Keratinocyte (primary cell): ENCODE results near the gene ANXA4. TPM values are rescaled to one million over a fixed set of nuclear protein-coding genes. Genes with fewer than 3 reads are reported as not detected.

Experiments used
- DNase-seq: peaks from one replicate; pipeline ENCODE4 v3.0.0-alpha.2; 2011; ENCODE audit warnings: low read depth, missing footprints, low spot score
- FAIRE-seq: peaks from 2 replicates; lab custom pipeline; 2011; peaks lifted over from hg19 to GRCh38; lab: Jason Lieb, UNC
- H2AFZ ChIP-seq: 2 replicates; pipeline ENCODE4 v1.6.0; 2012; ENCODE audit warnings: low read length, control low read depth, inconsistent platforms; ENCODE audit not compliant: control insufficient read depth
- H3K27ac ChIP-seq: 2 replicates; pipeline ENCODE4 v1.5.1; 2011; ENCODE audit warnings: low read length; ENCODE audit not compliant: control insufficient read depth, insufficient read depth
- H3K27me3 ChIP-seq: 3 replicates; pipeline ENCODE4 v1.6.0; 2011; ENCODE audit warnings: low read length; ENCODE audit not compliant: control insufficient read depth, insufficient read depth; ENCODE audit errors: extremely low read depth
- H3K36me3 ChIP-seq, 2 experiments: 2 replicates in 1 of 2; 3 replicates in 1 of 2; pipeline ENCODE4 v1.5.1; 2011; ENCODE audit warnings: low read length in 2 of 2, mild to moderate bottlenecking in 1 of 2; ENCODE audit not compliant: control insufficient read depth in 2 of 2, insufficient read depth in 2 of 2; ENCODE audit errors: extremely low read depth in 1 of 2
- H3K4me1 ChIP-seq: 3 replicates; pipeline ENCODE4 v1.5.1; 2011; ENCODE audit warnings: low read length; ENCODE audit not compliant: control insufficient read depth, insufficient read depth; ENCODE audit errors: extremely low read depth
- H3K4me2 ChIP-seq: 3 replicates; pipeline ENCODE4 v1.6.0; 2011; ENCODE audit warnings: low read depth, low read length; ENCODE audit not compliant: control insufficient read depth, insufficient read depth; ENCODE audit errors: extremely low read depth
- H3K4me3 ChIP-seq, 3 experiments: fragments of 200-600 bp in 1 of 3; sonication (generic) in 1 of 3; 2 replicates in 2 of 3; 3 replicates in 1 of 3; pipeline ENCODE4 v1.5.1; 2011 to 2016; ENCODE audit warnings: low read length in 3 of 3, mild to moderate bottlenecking in 3 of 3, control low read depth in 2 of 3, inconsistent platforms in 1 of 3, low read depth in 1 of 3, mixed read lengths in 1 of 3, mixed run types in 1 of 3, moderate library complexity in 1 of 3; ENCODE audit not compliant: control insufficient read depth in 2 of 3, insufficient read depth in 2 of 3; ENCODE audit errors: extremely low read depth in 1 of 3
- H3K79me2 ChIP-seq: 2 replicates; pipeline ENCODE4 v1.6.0; 2012; ENCODE audit warnings: low read length; ENCODE audit not compliant: control insufficient read depth, insufficient read depth
- H3K9ac ChIP-seq: 3 replicates; pipeline ENCODE4 v1.6.0; 2011; ENCODE audit warnings: low read length; ENCODE audit not compliant: control insufficient read depth, insufficient read depth; ENCODE audit errors: extremely low read depth
- H3K9me1 ChIP-seq: 3 replicates; pipeline ENCODE4 v1.6.0; 2011; ENCODE audit warnings: low read length; ENCODE audit not compliant: control insufficient read depth, insufficient read depth; ENCODE audit errors: extremely low read depth
- H3K9me3 ChIP-seq: 2 replicates; pipeline ENCODE4 v1.5.1; 2012; ENCODE audit warnings: low read depth, low read length; ENCODE audit not compliant: control insufficient read depth
- H4K20me1 ChIP-seq: 3 replicates; pipeline ENCODE4 v1.6.0; 2011; ENCODE audit warnings: low read length; ENCODE audit not compliant: control insufficient read depth, insufficient read depth; ENCODE audit errors: extremely low read depth
- EZH2 ChIP-seq: IDR thresholded peaks from one replicate; pipeline ENCODE4 v1.6.1; 2012; ENCODE audit warnings: inconsistent platforms, mild to moderate bottlenecking, low read length, moderate library complexity
- dilution Hi-C: fragments of 300-500 bp; cut with MboI; formaldehyde crosslinking; loops from one replicate; pipeline ENCODE4 v1.7.0; 2020; ENCODE audit warnings: low sequenced_read_pairs; ENCODE audit not compliant: extremely low pct_ligation_motif_present
- polyA minus RNA-seq, 3 experiments: library from RNA; depleted of rRNA, polyadenylated mRNA; stranded (reverse); fragments of >200 nt; gene quantifications; 1 replicate in 1 of 3; 2 replicates in 1 of 3; 3 replicates in 1 of 3; pipeline ENCODE4 v1.2.3, GENCODE V29; 2011
- polyA plus RNA-seq, 5 experiments: library from polyadenylated mRNA; depleted of rRNA in 3 of 5; stranded (reverse) in 3 of 5; stranded (forward) in 1 of 5; unstranded in 1 of 5; fragments of >200 nt; gene quantifications; 1 replicate in 1 of 5; 2 replicates in 3 of 5; 3 replicates in 1 of 5; pipeline versions ENCODE4 v1.2.1 to v1.2.3, GENCODE V29; 2011 to 2012; ENCODE audit warnings: missing spikeins in 2 of 5, low read depth in 1 of 5, low replicate concordance in 1 of 5
- TF ChIP-seq, protein P1 (sequence below), 3 experiments: IDR thresholded peaks in 1 of 3; conservative IDR thresholded peaks in 1 of 3; optimal IDR thresholded peaks in 1 of 3; 2 replicates in 2 of 3; 3 replicates in 1 of 3; pipeline versions ENCODE3 to v1.5.1; 2011; ENCODE audit warnings: low read length in 3 of 3, mild to moderate bottlenecking in 3 of 3, moderate library complexity in 2 of 3, control low read depth in 1 of 3, inconsistent platforms in 1 of 3; ENCODE audit not compliant: insufficient read depth in 2 of 3; ENCODE audit errors: extremely low read depth in 1 of 3

Gene ANXA4
- 143 to 268 TPM (median 209 TPM) in 3 replicates for polyA plus RNA-seq
- polyA plus RNA-seq (2011; ENCODE audit: low read depth) = 163 TPM
- polyA plus RNA-seq (2011; cell fraction: cytosol; rRNA removed) = 167 and 222 TPM in 2 replicates
- 183 and 208 TPM in 2 replicates for polyA plus RNA-seq (2011; cell fraction: nucleus; rRNA removed)
- polyA plus RNA-seq (2012; ENCODE audit: low replicate concordance) = 149 and 191 TPM in 2 replicates
- polyA minus RNA-seq = 152 to 289 TPM (median 216 TPM) in 3 replicates
- 144 TPM for polyA minus RNA-seq (2011; cell fraction: cytosol; rRNA and poly(A)+ RNA removed)
- polyA minus RNA-seq (2011; cell fraction: nucleus; rRNA and poly(A)+ RNA removed) = 57.3 and 91.8 TPM in 2 replicates

DNA sequence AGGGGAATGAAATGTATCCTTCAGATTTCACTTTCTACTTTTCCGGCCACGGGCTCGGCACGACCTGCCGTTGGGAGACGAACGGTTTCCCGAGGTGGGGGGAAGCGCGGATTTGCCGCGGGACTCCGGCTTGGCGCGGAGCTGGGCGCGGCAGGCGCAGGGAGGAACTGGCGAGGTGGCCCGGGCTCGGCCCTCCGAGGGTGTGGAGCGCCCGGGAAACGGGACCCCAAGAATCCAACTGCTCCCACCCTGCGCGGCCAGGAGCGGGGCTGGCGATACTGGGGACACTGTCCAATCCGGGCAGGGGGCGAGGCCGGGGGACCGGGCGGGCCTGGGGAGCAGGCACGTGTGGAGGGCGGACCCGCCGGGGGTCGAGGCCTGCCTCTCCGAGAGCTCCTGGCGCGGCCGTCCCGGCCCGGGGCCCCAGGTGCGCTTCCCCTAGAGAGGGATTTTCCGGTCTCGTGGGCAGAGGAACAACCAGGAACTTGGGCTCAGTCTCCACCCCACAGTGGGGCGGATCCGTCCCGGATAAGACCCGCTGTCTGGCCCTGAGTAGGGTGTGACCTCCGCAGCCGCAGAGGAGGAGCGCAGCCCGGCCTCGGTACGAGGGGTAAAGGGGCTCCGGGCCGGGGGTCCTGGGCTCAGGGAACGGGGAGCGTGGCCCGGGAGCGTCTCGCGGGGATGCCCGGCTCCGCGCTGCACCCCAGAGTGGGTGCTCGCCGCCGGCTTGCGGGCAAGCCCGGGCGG is at the start of gene ANXA4:
ANXA4 (plus strand) TSS at position 560 of the 747 bp plus-strand sequence. CDS start 39,432 bp downstream, outside the sequence.
- peak within 1 kb of the TSS; percentile 85 to 91 (median 88) for H3K4me3 ChIP-seq
- peaks cover 42% of the 10 kb centered on the region for H3K79me2 ChIP-seq
- no peaks in the 10 kb centered on the region for H3K9me3 ChIP-seq
- H3K36me3 ChIP-seq = no peaks in the 10 kb centered on the region
- dilution Hi-C loops = no loop called here
- no peak for DNase-seq
- TF ChIP-seq, protein P1, sequence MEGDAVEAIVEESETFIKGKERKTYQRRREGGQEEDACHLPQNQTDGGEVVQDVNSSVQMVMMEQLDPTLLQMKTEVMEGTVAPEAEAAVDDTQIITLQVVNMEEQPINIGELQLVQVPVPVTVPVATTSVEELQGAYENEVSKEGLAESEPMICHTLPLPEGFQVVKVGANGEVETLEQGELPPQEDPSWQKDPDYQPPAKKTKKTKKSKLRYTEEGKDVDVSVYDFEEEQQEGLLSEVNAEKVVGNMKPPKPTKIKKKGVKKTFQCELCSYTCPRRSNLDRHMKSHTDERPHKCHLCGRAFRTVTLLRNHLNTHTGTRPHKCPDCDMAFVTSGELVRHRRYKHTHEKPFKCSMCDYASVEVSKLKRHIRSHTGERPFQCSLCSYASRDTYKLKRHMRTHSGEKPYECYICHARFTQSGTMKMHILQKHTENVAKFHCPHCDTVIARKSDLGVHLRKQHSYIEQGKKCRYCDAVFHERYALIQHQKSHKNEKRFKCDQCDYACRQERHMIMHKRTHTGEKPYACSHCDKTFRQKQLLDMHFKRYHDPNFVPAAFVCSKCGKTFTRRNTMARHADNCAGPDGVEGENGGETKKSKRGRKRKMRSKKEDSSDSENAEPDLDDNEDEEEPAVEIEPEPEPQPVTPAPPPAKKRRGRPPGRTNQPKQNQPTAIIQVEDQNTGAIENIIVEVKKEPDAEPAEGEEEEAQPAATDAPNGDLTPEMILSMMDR (optimal IDR thresholded peaks at IDR 0.05 in 1 of 3, IDR thresholded peaks at IDR 0.05 in 1 of 3, conservative IDR thresholded peaks at IDR 0.05 in 1 of 3; ENCODE audit: extremely low read depth in 1 of 3, insufficient read depth in 2 of 3, low read length in 3 of 3) = no peak
- no peak for TF ChIP-seq EZH2
- peak within 1 kb of the TSS; percentile 96 for H3K9ac ChIP-seq
- no peak for FAIRE-seq
- peak within 1 kb of the TSS; percentile 99 for H3K27ac ChIP-seq
- H3K4me2 ChIP-seq = peak within 1 kb of the TSS; percentile 95
- H2AFZ ChIP-seq = peak within 1 kb of the TSS; percentile 93
- H3K27me3 ChIP-seq = no peaks in the 10 kb centered on the region
- H3K4me1 ChIP-seq = peaks cover 30% of the 10 kb centered on the region
- H4K20me1 ChIP-seq = no peaks in the 10 kb centered on the region
- no peaks in the 10 kb centered on the region for H3K9me1 ChIP-seq

DNA sequence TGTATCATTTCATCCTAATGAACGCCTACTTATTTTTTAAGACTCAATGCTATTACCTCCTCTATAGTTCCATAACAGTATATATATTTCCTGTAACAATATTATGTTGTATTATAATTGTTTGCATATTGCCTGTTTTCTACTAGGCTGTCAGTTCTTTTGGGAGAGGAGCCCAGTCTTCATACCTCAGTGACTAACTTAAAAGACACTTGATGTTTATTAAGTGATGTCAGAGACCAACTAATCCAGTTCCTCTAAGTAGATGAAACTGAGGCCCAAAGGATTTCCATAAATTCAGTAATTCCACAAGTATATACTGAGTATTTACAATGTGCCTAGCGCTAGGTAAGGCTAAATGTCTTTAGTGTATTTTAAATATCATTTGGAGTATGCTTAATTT is 49.5 kb upstream of the ANXA4 start:
- H3K79me2 ChIP-seq = no peaks in the 10 kb centered on the region
- no peak for TF ChIP-seq EZH2
- TF ChIP-seq, protein P1 (optimal IDR thresholded peaks at IDR 0.05 in 1 of 3, IDR thresholded peaks at IDR 0.05 in 1 of 3, conservative IDR thresholded peaks at IDR 0.05 in 1 of 3; ENCODE audit: extremely low read depth in 1 of 3, insufficient read depth in 2 of 3, low read length in 3 of 3) = no peak
- H4K20me1 ChIP-seq = no peaks in the 10 kb centered on the region
- no peak overlapping the region for H2AFZ ChIP-seq
- no peak overlapping the region for H3K9ac ChIP-seq
- no peak for FAIRE-seq
- no peak overlapping the region for H3K4me2 ChIP-seq
- no peaks in the 10 kb centered on the region for H3K4me1 ChIP-seq
- dilution Hi-C loops = no loop called here
- no peak for DNase-seq
- no peak overlapping the region for H3K27ac ChIP-seq
- no peak overlapping the region for H3K4me3 ChIP-seq
- no peaks in the 10 kb centered on the region for H3K9me3 ChIP-seq
- no peaks in the 10 kb centered on the region for H3K9me1 ChIP-seq
- H3K27me3 ChIP-seq = no peaks in the 10 kb centered on the region
- no peaks in the 10 kb centered on the region for H3K36me3 ChIP-seq
